NCI-H526 (cell line): ENCODE results near the gene NUAK2.

Source experiments
- DNase-seq, 2 experiments: peaks; one replicate each; lab custom pipeline; 2025; lab: John Stamatoyannopoulos, UW

NUAK2 gene

GRCh38 chr1:205256951-205257625 lies 64.5 kb downstream of the NUAK2 start:
- no peak for DNase-seq

DNA sequence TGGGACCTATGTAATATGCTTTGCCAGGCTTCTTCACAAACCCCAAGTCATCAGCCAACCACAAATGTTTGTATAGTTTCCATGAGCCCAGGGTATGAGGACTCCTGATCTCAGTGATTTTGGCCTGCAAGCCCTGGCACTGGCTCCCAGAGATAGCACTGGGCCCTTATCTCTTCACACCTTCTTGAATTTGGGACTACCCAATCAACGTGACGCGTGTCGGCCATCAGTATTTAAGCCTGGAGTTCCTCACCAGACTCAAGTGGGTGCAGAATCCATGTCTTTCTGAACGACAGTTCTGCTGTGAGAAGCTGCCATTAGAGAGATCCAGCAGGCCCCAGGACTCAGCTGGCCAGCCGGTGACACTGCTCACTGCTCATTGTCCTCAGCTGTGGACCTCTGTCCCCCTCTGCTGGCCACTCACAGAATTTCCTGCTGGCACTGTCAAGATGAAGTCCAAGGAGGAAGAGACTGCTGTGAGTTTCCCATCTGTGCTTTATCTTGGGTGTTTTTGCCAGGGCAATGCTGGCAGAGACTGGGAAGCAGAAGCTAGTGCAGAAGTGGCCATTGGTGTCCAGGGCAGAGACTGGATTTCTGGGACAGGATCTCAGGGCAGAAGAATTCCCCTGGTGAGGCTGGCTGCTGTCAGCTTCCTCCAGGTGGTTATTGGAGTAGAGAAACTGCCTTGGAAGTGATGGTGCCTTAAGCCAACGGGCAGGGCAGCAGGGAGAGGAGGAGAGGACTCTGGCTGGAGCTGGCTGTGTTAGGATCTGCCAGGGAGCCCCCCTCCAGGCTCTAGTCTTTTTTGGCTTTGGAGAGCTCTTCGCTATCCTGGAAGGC lies 65.4 kb downstream of the NUAK2 start:
- DNase-seq: peak; percentile 30 to 76
